Upper lobe of left lung (tissue), 6 donors: ENCODE results near the gene DOCK4. TPM values are rescaled to one million over a fixed set of nuclear protein-coding genes. Genes with fewer than 3 reads are reported as not detected.

Source experiments
- ATAC-seq, 2 donors: fragments of 200-7000 bp; cut with Tn5 transposase; one replicate each; pipeline ENCODE4 v1.9.1; 2022; ENCODE audit warnings: mild to moderate bottlenecking in 2 of 2, moderate library complexity in 2 of 2; ENCODE audit not compliant: low FRiP score in 2 of 2
- DNase-seq, 2 donors: peaks; one replicate each; pipeline ENCODE4 v3.0.0-alpha.2; 2019 to 2020
- H3K27ac ChIP-seq, 4 donors: fragments of 200-600 bp; sonication (generic); one replicate each; pipeline ENCODE4 v1.5.1; 2016 to 2019
- H3K27me3 ChIP-seq, 4 donors: fragments of 200-600 bp; sonication (generic); one replicate each; pipeline ENCODE4 v1.5.1; 2017 to 2019
- H3K36me3 ChIP-seq, 4 donors: fragments of 200-600 bp; sonication (generic); one replicate each; pipeline ENCODE4 v1.5.1; 2016 to 2019
- H3K4me1 ChIP-seq, 4 donors: fragments of 200-600 bp; sonication (generic); one replicate each; pipeline ENCODE4 v1.5.1; 2018 to 2019
- H3K4me3 ChIP-seq, 4 donors: fragments of 200-600 bp; sonication (generic); one replicate each; pipeline ENCODE4 v1.5.1; 2017 to 2019; ENCODE audit warnings: mild to moderate bottlenecking in 2 of 4, moderate library complexity in 1 of 4
- H3K9me3 ChIP-seq, 4 donors: fragments of 200-600 bp; sonication (generic); one replicate each; pipeline ENCODE4 v1.5.1; 2018 to 2019
- CTCF ChIP-seq, 6 experiments: fragments of 450-650 bp in 4 of 6; fragments of 200-600 bp in 2 of 6; sonication (generic) in 2 of 6; IDR thresholded peaks; one replicate each; pipeline ENCODE4 v1.5.1; 2016 to 2019; ENCODE audit warnings: antibody characterized with exemption in 6 of 6
- EP300 ChIP-seq, 4 donors: sonication (generic); formaldehyde crosslinking; IDR thresholded peaks; one replicate each; pipeline ENCODE4 v1.5.1; 2017; ENCODE audit warnings: antibody characterized with exemption in 4 of 4, control low read depth in 2 of 4
- POLR2A ChIP-seq, 4 donors: fragments of 450-650 bp; IDR thresholded peaks; one replicate each; pipeline ENCODE4 v1.5.1; 2016 to 2017; ENCODE audit warnings: antibody characterized with exemption in 4 of 4, mild to moderate bottlenecking in 2 of 4
- POLR2AphosphoS5 ChIP-seq, 2 donors: sonication (generic); formaldehyde crosslinking; IDR thresholded peaks; one replicate each; pipeline ENCODE4 v1.5.1; 2017; ENCODE audit warnings: antibody characterized with exemption in 2 of 2
- WGBS, 2 donors: methylation state at CpG; one replicate each; pipeline ENCODE4 v1.1.5; 2017 to 2018; 5-methylcytosine and 5-hydroxymethylcytosine counted together
- total RNA-seq, 6 donors: library from RNA; depleted of rRNA in 4 of 6; stranded (reverse); fragments of >200 nt in 4 of 6; gene quantifications; one replicate each; pipeline versions ENCODE4 v1.1.0 to v1.2.1, GENCODE V29; 2016 to 2021
- donor health status: DM: no; HTN: no; CAD: no; lungs with moderate emphysema.
- donor health status: DM: no; HTN: yes; CAD: no; lungs with severe emphysema.

Gene DOCK4
- total RNA-seq, 6 donors from 2014 or later = 53.6 to 166 (median 100) TPM

- DNase-seq (no peak), ATAC-seq (peak in 1 of 2 donors; percentile 49)
- Histone ChIP-seq H3K4me3 (no peak overlapping the region), H3K27ac (no peak overlapping the region), H3K4me1 (peaks cover 0 to 12% (median 4%) of the 10 kb centered on the region in 4 donors), H3K36me3 (peaks cover 0 to 47% (median 7%) of the 10 kb centered on the region in 4 donors), H3K9me3 (no peaks in the 10 kb centered on the region), H3K27me3 (no peaks in the 10 kb centered on the region)
- 96 to 98% methylated on average over 4 of the region's 4 CpGs for WGBS, 2 donors
- no peak for TF ChIP-seq CTCF (IDR thresholded peaks at IDR 0.05)
- TF ChIP-seq EP300 (IDR thresholded peaks at IDR 0.05) = no peak
- TF ChIP-seq POLR2A (IDR thresholded peaks at IDR 0.05) = no peak
- TF ChIP-seq POLR2AphosphoS5 (IDR thresholded peaks at IDR 0.05) = no peak
Observed at GRCh38 chr7:111933609-111934008, 272.6 kb downstream of the DOCK4 start.

- Histone ChIP-seq H3K9me3 (no peaks in the 10 kb centered on the region), H3K4me1 (peaks cover 0 to 12% (median 4%) of the 10 kb centered on the region in 4 donors), H3K27me3 (no peaks in the 10 kb centered on the region), H3K36me3 (peaks cover 0 to 31% (median 7%) of the 10 kb centered on the region in 4 donors), H3K27ac (peak overlapping the region in 1 of 4 donors; percentile 81), H3K4me3 (no peak overlapping the region)
- ATAC-seq = no peak
- DNase-seq = no peak
- WGBS, 2 donors = 77 to 86% methylated on average over 1 of the region's 1 CpG
- TF ChIP-seq EP300 (IDR thresholded peaks at IDR 0.05) = no peak
- no peak for TF ChIP-seq POLR2A (IDR thresholded peaks at IDR 0.05)
- no peak for TF ChIP-seq CTCF (IDR thresholded peaks at IDR 0.05)
- TF ChIP-seq POLR2AphosphoS5 (IDR thresholded peaks at IDR 0.05) = no peak
Observed at GRCh38 chr7:111931958-111932357, 274.2 kb downstream of the DOCK4 start.

- H3K4me1 ChIP-seq = peaks cover 0 to 12% (median 4%) of the 10 kb centered on the region in 4 donors
- H3K27ac ChIP-seq = peak overlapping the region; percentile 44 to 81 (median 49)
- peaks cover 0 to 25% (median 7%) of the 10 kb centered on the region in 4 donors for H3K36me3 ChIP-seq
- no peaks in the 10 kb centered on the region for H3K27me3 ChIP-seq
- no peak overlapping the region for H3K4me3 ChIP-seq
- no peaks in the 10 kb centered on the region for H3K9me3 ChIP-seq
- 78 to 81% methylated on average over 3 of the region's 3 CpGs for WGBS, 2 donors
- TF ChIP-seq EP300 (IDR thresholded peaks at IDR 0.05) = no peak
- no peak for TF ChIP-seq POLR2AphosphoS5 (IDR thresholded peaks at IDR 0.05)
- TF ChIP-seq POLR2A (IDR thresholded peaks at IDR 0.05) = no peak
- no peak for TF ChIP-seq CTCF (IDR thresholded peaks at IDR 0.05)
- DNase-seq (no peak), ATAC-seq (no peak)
Observed at GRCh38 chr7:111931016-111931517, 275.1 kb downstream of the DOCK4 start.

- Histone ChIP-seq H3K27me3 (no peaks in the 10 kb centered on the region), H3K36me3 (peaks cover 0 to 14% (median 0%) of the 10 kb centered on the region in 4 donors), H3K9me3 (no peaks in the 10 kb centered on the region), H3K4me3 (no peak overlapping the region), H3K4me1 (peaks cover 0 to 12% (median 4%) of the 10 kb centered on the region in 4 donors), H3K27ac (no peak overlapping the region)
- no peak for TF ChIP-seq POLR2AphosphoS5 (IDR thresholded peaks at IDR 0.05)
- no peak for TF ChIP-seq EP300 (IDR thresholded peaks at IDR 0.05)
- TF ChIP-seq POLR2A (IDR thresholded peaks at IDR 0.05) = no peak
- TF ChIP-seq CTCF (IDR thresholded peaks at IDR 0.05) = no peak
- ATAC-seq = no peak
- no peak for DNase-seq
Observed at GRCh38 chr7:111929264-111929663, 276.9 kb downstream of the DOCK4 start.
